WERI-Rb-1 (cell line): ENCODE measurements around the gene TBX18.

ENCODE experiments used
- DNase-seq: peaks from one replicate; pipeline ENCODE4 v3.0.0-alpha.2; 2020
- H3K27ac ChIP-seq: fragments of 250-450 bp; sonication (Bioruptor Pico); 2 replicates; pipeline ENCODE4 v1.5.1; 2020; ENCODE audit warnings: mild to moderate bottlenecking, moderate library complexity
- H3K27me3 ChIP-seq: fragments of 250-450 bp; sonication (Bioruptor Pico); 2 replicates; pipeline ENCODE4 v1.5.1; 2021; ENCODE audit warnings: mild to moderate bottlenecking, low read depth, moderate library complexity; ENCODE audit not compliant: insufficient read depth, severe bottlenecking
- H3K36me3 ChIP-seq: fragments of 250-450 bp; sonication (Bioruptor Pico); 2 replicates; pipeline ENCODE4 v1.5.1; 2020; ENCODE audit warnings: mild to moderate bottlenecking, moderate library complexity
- H3K4me3 ChIP-seq: 2 replicates; pipeline ENCODE4 v1.5.1; 2011; ENCODE audit warnings: low read depth, mild to moderate bottlenecking, control low read depth, low read length
- H3K9me3 ChIP-seq: fragments of 250-450 bp; sonication (Bioruptor Pico); 2 replicates; pipeline ENCODE4 v1.5.1; 2021; ENCODE audit warnings: mild to moderate bottlenecking, moderate library complexity; ENCODE audit not compliant: severe bottlenecking
- CTCF ChIP-seq: IDR thresholded peaks from 2 replicates; pipeline ENCODE4 v1.5.1; 2011; ENCODE audit warnings: low read depth, mild to moderate bottlenecking, control low read depth, inconsistent platforms, low read length

TBX18 gene

GRCh38 chr6:84756466-84756865, 7.9 kb downstream of the TBX18 start:
- Histone ChIP-seq H3K36me3 (peaks cover 7% of the 10 kb centered on the region), H3K27ac (no peak overlapping the region), H3K9me3 (no peaks in the 10 kb centered on the region), H3K4me3 (no peak overlapping the region), H3K27me3 (no peaks in the 10 kb centered on the region)
- DNase-seq, result no peak
- no peak for TF ChIP-seq CTCF

DNA sequence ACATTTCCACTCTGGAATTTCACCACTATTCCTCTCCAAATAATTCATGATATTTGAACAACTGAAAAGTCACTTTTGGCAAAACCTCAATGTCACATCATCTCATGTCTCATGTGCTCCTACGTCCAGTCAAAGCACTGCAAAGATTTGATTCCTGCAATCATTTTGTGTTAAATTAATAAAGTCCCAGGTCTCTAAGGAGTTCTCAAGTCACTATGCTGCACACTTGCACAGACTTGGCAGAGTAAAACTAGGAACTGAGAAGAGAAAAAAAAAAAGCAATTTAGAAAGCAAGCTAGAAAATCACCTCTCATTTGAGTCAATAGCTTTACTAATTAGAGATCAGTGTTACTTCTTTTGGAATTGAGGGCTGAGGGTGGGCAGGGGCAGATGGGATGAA, 11.2 kb downstream of the TBX18 start:
- no peak for DNase-seq
- H3K9me3 ChIP-seq, result no peaks in the 10 kb centered on the region
- no peak overlapping the region for H3K4me3 ChIP-seq
- H3K36me3 ChIP-seq, result peaks cover 7% of the 10 kb centered on the region
- H3K27ac ChIP-seq, result no peak overlapping the region
- no peaks in the 10 kb centered on the region for H3K27me3 ChIP-seq
- no peak for TF ChIP-seq CTCF

DNA sequence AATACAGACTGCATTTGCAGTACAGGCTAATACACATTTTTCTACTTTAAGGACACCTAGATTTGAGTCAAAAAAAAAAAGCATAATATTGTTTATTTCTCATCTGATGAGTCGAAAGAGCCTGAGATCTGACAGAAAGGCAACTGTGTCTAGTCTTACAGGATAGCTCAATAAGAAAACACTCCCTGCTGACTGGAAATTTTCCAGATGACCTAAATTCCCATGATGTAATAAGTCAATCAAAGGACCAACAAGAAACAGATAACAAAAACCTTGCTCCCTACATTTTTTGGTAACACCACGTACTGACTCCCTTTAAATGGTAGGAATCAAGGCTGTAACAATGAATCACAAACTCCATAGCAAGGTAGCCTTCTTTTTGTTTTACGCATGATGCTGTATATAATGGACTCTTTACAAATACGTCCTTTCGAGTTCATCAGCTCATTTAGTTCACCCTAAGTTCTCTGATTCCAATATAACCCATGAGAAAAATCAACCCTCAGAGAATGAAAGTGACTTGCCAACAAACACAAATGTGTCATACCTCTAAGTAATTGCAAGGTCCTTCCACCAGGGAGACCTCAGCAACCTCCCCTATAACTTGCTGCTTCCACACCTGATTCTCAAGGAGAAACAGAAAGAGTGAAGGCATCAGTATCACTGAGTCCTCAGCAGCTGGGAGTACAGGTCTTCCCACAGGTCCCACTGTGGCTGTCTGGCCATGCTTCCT, 12.1 kb downstream of the TBX18 start:
- H3K4me3 ChIP-seq, result no peak overlapping the region
- H3K9me3 ChIP-seq, result no peaks in the 10 kb centered on the region
- no peak for TF ChIP-seq CTCF
- H3K36me3 ChIP-seq, result peaks cover 9% of the 10 kb centered on the region
- no peak overlapping the region for H3K27ac ChIP-seq
- no peak for DNase-seq
- no peaks in the 10 kb centered on the region for H3K27me3 ChIP-seq

GRCh38 chr6:84749181-84749580, 15.2 kb downstream of the TBX18 start:
- DNase-seq, result no peak
- H3K4me3 ChIP-seq, result no peak overlapping the region
- H3K9me3 ChIP-seq, result no peaks in the 10 kb centered on the region
- no peak overlapping the region for H3K27ac ChIP-seq
- H3K27me3 ChIP-seq, result no peaks in the 10 kb centered on the region
- peaks cover 5% of the 10 kb centered on the region for H3K36me3 ChIP-seq
- no peak for TF ChIP-seq CTCF

DNA sequence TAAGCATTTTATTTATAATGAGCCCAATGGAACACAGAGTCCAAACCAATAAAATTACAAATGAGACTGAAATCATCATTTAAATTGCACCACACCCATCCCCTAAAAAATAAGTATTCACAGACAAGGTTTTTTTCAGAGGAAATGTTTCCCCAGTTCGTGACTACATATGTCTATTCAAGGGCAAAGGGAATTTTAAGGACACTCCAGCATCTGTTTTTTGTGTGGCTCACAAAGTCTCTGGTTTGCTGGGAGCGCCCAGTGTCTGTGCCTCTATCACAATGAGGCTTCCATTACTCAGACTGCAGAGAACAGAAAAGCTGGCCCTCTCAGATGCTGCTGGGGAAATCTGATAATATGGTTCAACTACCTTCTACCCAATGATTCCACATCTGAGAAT, 16.0 kb downstream of the TBX18 start:
- DNase-seq, result no peak
- H3K4me3 ChIP-seq, result no peak overlapping the region
- H3K27ac ChIP-seq, result no peak overlapping the region
- H3K36me3 ChIP-seq, result peaks cover 8% of the 10 kb centered on the region
- H3K9me3 ChIP-seq, result no peaks in the 10 kb centered on the region
- no peaks in the 10 kb centered on the region for H3K27me3 ChIP-seq
- TF ChIP-seq CTCF, result no peak

GRCh38 chr6:84743616-84744015, 20.8 kb downstream of the TBX18 start:
- H3K27ac ChIP-seq, result no peak overlapping the region
- no peaks in the 10 kb centered on the region for H3K9me3 ChIP-seq
- peaks cover 8% of the 10 kb centered on the region for H3K36me3 ChIP-seq
- no peak for DNase-seq
- no peak overlapping the region for H3K4me3 ChIP-seq
- no peak for TF ChIP-seq CTCF
- no peaks in the 10 kb centered on the region for H3K27me3 ChIP-seq
